Nephron progenitor cell (in vitro differentiated cells): ENCODE results near the gene COPE.

Experiments
- DNase-seq: peaks from one replicate; pipeline ENCODE4 v3.0.0; 2021
- H3K27ac Mint-ChIP-seq: 2 replicates; pipeline ENCODE4 v1.8.0; 2021; ENCODE audit warnings: mild to moderate bottlenecking, moderate library complexity, mixed read lengths
- H3K27me3 Mint-ChIP-seq: 2 replicates; pipeline ENCODE4 v1.8.0; 2021; ENCODE audit warnings: mild to moderate bottlenecking, low read depth, mixed read lengths; ENCODE audit not compliant: poor library complexity
- H3K36me3 Mint-ChIP-seq: 2 replicates; pipeline ENCODE4 v1.8.0; 2021; ENCODE audit warnings: low read depth, mixed read lengths
- H3K4me1 Mint-ChIP-seq: 2 replicates; pipeline ENCODE4 v1.8.0; 2021; ENCODE audit warnings: mixed read lengths
- H3K4me3 Mint-ChIP-seq: 2 replicates; pipeline ENCODE4 v1.8.0; 2021; ENCODE audit warnings: mild to moderate bottlenecking, moderate library complexity, mixed read lengths
- H3K9me3 Mint-ChIP-seq: 2 replicates; pipeline ENCODE4 v1.8.0; 2021; ENCODE audit warnings: mild to moderate bottlenecking, moderate library complexity, mixed read lengths
- CTCF ChIP-seq: fragments of 200-600 bp; sonication (generic); IDR thresholded peaks from 2 replicates; pipeline ENCODE4 v1.5.0; 2021; ENCODE audit warnings: antibody characterized with exemption

The COPE gene

DNA sequence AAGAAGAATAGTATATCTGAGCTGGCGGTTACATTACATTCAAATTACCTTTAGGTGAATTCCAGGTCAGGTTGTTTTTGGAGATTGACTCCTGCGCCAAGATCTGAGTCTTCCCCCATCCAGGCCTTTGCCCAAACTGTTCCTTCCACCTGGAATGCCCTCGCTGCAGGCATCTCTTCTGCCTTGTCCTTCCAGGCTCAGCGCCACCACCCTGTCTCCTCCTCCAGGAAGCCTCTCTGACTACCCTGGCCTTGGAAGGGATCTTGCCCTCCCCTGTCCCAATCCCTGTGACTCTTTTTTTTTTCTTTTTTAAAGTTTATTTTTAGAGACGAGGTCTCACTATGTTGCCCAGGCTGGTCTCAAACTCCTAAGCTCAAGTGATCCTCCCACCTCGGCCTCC, 23.5 kb upstream of the COPE start:
- no peaks in the 10 kb centered on the region for H3K9me3 Mint-ChIP-seq
- H3K4me3 Mint-ChIP-seq: peak overlapping the region; percentile 72
- H3K27ac Mint-ChIP-seq: no peak overlapping the region
- TF ChIP-seq CTCF: no peak
- peaks cover 20% of the 10 kb centered on the region for H3K36me3 Mint-ChIP-seq
- peaks cover 31% of the 10 kb centered on the region for H3K4me1 Mint-ChIP-seq
- no peak for DNase-seq
- H3K27me3 Mint-ChIP-seq: peaks cover 3% of the 10 kb centered on the region

GRCh38 chr19:18941628-18942354, 22.6 kb upstream of the COPE start:
- Mint-ChIP-seq H3K4me3 (peak overlapping the region; percentile 72), H3K27me3 (peaks cover 3% of the 10 kb centered on the region), H3K4me1 (peaks cover 31% of the 10 kb centered on the region), H3K27ac (peak overlapping the region; percentile 86), H3K36me3 (peaks cover 26% of the 10 kb centered on the region), H3K9me3 (no peaks in the 10 kb centered on the region)
- no peak for TF ChIP-seq CTCF
- no peak for DNase-seq

DNA sequence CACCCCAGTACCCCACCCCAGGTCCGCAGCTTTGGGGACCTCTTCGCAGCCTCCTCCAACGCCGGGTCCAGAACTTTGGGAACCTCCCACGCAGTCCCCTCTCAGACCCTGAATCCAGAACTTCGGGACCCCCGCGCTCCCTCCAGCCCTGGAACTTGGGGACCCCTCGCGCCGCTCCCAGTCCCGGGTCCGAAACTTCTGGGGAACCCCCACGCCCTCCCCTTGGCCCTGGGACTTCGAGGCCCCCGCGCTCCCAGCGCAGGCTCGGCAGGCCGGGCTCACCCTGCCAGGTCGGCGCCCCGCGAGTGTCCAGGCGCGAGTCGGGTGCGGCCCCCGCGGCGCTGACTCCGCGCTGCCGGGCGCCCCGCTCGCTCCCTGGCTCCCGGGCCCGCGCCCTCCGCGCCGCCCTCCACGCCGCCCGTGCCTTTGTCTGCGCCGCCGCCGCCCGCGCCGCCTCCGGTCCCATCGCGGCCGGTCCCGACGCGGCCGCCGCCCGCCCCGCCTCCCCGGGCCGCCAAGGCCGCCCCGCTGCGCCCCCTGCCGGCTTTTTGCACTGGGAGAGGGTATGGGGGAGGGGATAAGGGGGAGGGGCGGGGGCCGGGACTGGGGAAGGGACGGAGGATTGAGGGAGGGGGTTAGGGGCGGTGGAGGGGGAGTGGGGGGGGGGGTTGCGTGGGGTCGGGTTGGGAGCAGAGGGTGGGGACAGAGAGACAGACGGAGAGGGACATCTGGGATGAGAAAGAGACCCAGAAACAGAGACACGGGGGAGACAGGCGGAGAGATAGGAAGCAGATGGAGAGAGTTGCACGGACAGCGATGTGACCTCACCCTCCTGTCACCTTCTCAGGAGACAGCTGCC, 21.8 kb upstream of the COPE start, which contains the start of gene HOMER3:
TSS of gene HOMER3 (minus strand) at position 449 of the 859 bp plus-strand sequence. CDS start 2,235 bp downstream, outside the sequence.
- H3K9me3 Mint-ChIP-seq: no peaks in the 10 kb centered on the region
- peak; percentile 94 for DNase-seq
- TF ChIP-seq CTCF: no peak
- peaks cover 3% of the 10 kb centered on the region for H3K27me3 Mint-ChIP-seq
- H3K36me3 Mint-ChIP-seq: peaks cover 23% of the 10 kb centered on the region
- peak within 1 kb of the TSS; percentile 87 for H3K27ac Mint-ChIP-seq
- H3K4me3 Mint-ChIP-seq: peak within 1 kb of the TSS; percentile 90
- peaks cover 31% of the 10 kb centered on the region for H3K4me1 Mint-ChIP-seq

GRCh38 chr19:18939922-18940768, 21.0 kb upstream of the COPE start:
- DNase-seq: peak; percentile 77
- Mint-ChIP-seq H3K4me3 (peak overlapping the region; percentile 90), H3K27me3 (peaks cover 3% of the 10 kb centered on the region), H3K4me1 (peaks cover 31% of the 10 kb centered on the region), H3K27ac (peak overlapping the region; percentile 87), H3K36me3 (peaks cover 22% of the 10 kb centered on the region), H3K9me3 (no peaks in the 10 kb centered on the region)
- no peak for TF ChIP-seq CTCF

- Mint-ChIP-seq H3K36me3 (peaks cover 30% of the 10 kb centered on the region), H3K4me1 (peaks cover 33% of the 10 kb centered on the region)
- no peak for DNase-seq
Observed at GRCh38 chr19:18939163-18939562, 20.0 kb upstream of the COPE start.

More at GRCh38 chr19:18939163-18939562, 20.0 kb upstream of the COPE start:
- H3K4me3 Mint-ChIP-seq: peak overlapping the region; percentile 90
- H3K9me3 Mint-ChIP-seq: no peaks in the 10 kb centered on the region
- TF ChIP-seq CTCF: no peak
- H3K27ac Mint-ChIP-seq: peak overlapping the region; percentile 48
- H3K27me3 Mint-ChIP-seq: peaks cover 3% of the 10 kb centered on the region
